Measurements from ENCODE around the gene BCL11A. TPM values are rescaled to one million over a fixed set of nuclear protein-coding genes. Genes with fewer than 3 reads are reported as not detected.

BCL11A gene
- total RNA-seq, 2 donors from 2014 or later = 4.5 to 4.7 TPM

- intact Hi-C loops (cut with DNase I) = no loop called here
- ATAC-seq (no peak), DNase-seq (no peak)
Measured at GRCh38 chr2:60481257-60481656, 72.2 kb downstream of the BCL11A start.

DNA sequence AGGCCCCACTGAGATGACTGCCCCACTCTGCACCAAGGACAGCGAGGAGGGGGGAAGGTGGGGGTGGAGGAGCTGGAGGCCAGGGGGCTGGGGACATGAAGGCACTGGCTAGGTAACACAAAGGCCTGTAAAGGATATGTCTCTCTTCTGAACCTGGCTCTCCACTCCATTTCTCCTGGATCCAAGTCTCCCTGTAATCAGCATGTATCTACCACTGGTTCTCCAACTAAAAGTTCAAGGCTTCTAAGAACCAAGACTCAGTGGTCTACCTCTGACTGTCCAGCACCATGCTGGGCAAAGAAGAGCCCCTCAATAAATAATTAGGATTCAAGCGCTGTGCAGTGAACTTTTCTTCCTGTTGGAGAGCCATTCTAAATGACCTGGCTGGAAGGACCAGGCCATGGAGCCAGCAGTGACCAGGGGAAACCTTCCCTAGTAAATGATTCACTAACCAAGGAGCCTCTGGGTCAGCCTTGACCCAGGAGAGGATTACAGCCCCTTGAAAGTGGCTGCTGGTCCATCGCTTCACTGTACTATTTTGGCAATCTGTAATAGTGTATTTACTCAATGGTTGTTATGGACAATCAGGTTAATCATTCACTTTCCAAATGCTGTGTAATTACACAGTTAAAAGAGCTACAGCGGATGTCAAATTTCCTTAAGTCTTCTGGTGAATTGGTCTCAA is 73.2 kb downstream of the BCL11A start:
- DNase-seq = no peak
- intact Hi-C loops (cut with DNase I) = no loop called here
- ATAC-seq = no peak

GRCh38 chr2:60479226-60480088 is 74.0 kb downstream of the BCL11A start:
- ATAC-seq (no peak), DNase-seq (no peak)
- intact Hi-C loops (cut with DNase I) = no loop called here

DNA sequence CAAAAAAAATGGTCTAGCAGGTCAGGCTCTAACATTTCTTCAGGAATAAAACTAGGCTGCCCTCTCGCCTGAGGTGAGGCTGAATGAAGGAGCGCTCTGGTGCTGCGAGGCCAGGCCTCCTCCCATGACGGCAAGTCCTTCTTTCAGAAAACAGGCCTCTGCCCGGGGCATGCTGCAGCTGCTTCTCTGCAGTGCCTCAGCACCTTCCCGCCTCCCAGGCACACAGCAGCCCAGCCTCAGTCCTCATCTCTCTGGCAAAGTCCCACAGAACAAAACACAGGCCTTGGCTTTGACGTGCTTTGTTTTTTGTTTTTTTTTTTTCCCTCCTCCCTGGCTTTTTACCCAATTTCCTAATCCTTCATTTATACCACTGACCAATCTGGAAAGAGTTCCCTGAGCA is 74.8 kb downstream of the BCL11A start:
- ATAC-seq (no peak), DNase-seq (no peak)
- intact Hi-C loops (cut with DNase I) = no loop called here

- intact Hi-C loops (cut with DNase I) = no loop called here
- no peak for DNase-seq
- ATAC-seq = no peak
Measured at GRCh38 chr2:60476206-60476954, 77.1 kb downstream of the BCL11A start.

GRCh38 chr2:60475123-60475830 is 78.2 kb downstream of the BCL11A start:
- intact Hi-C loops (cut with DNase I) = no loop called here
- no peak for DNase-seq
- ATAC-seq = no peak

GRCh38 chr2:60474301-60474700 is 79.2 kb downstream of the BCL11A start:
- ATAC-seq (no peak), DNase-seq (no peak)
- intact Hi-C loops (cut with DNase I) = no loop called here

DNA sequence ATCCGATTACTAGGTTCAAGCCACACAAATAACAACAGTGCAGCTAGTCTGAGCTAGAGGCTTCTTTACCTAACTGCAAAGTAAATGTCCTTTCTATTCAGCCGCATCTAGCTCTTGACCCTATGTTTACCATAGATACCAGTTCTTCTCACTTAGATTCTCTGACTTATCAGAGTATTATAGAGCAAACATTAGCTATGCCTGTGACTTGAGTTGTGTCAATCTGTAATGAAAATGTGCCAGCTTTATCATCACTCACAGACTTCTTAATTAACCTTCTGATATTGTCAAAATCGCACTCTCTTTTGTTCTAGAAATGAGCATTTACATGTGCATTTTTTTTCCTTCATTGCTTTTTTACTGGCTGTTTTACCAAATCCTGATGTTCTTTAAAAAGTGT is 79.9 kb downstream of the BCL11A start:
- intact Hi-C loops (cut with DNase I) = no loop called here
- no peak for DNase-seq
- no peak for ATAC-seq

DNA sequence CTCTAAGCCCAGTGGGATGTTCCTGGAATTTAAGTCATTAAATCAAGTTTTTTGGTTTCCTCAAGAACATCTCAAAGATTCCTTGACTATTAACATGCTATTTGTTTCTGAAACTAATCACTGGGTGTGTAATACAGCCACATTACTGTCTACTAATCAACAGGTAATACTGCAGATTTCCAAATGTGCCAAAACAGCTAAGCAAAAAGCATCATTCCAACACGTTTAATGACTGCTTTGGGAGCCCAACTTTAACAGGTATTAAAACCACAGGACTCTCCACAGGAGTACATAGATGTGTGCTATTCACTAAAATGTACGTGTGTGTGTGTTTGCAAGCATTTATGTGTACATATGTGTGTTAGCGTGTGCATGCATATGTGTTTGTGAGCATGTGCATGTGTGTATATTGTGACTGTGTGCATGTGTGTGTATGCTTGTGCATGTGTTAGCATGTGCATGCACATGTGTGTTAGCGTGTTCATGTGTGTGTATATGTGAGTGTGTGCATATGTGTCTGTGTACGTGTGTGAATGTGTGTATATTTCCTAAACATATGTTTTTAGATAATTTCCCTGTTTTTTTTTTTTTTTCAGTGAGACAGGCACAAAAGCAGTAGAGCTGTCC is 80.7 kb downstream of the BCL11A start:
- ATAC-seq = no peak
- DNase-seq = no peak
- intact Hi-C loops (cut with DNase I) = no loop called here

DNA sequence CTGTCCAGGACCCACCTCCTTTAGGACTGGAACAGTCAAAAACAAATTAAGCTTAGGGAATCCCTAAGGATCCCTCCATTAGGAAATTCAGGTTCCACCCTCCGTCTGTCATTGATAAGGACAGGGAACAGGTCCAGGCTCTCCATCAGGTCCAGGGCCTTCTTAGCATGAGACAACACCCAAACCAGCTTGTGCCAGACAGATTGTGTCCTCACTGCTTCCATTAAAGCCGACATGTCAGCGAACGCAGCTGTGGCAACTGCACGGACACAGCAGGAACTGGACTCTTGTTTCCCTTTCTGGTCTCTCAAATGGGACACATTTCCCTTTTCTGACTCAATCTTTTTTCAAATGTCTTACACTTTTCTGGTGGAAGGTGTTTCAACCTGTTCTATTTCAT is 81.4 kb downstream of the BCL11A start:
- peak in 1 of 2 donors; percentile 35 for ATAC-seq
- no peak for DNase-seq
- intact Hi-C loops (cut with DNase I) = no loop called here

GRCh38 chr2:60470340-60470739 is 83.1 kb downstream of the BCL11A start:
- intact Hi-C loops (cut with DNase I) = no loop called here
- ATAC-seq (no peak), DNase-seq (no peak)

GRCh38 chr2:60469536-60470317 is 83.7 kb downstream of the BCL11A start:
- DNase-seq = no peak
- no peak for ATAC-seq
- intact Hi-C loops (cut with DNase I) = no loop called here

DNA sequence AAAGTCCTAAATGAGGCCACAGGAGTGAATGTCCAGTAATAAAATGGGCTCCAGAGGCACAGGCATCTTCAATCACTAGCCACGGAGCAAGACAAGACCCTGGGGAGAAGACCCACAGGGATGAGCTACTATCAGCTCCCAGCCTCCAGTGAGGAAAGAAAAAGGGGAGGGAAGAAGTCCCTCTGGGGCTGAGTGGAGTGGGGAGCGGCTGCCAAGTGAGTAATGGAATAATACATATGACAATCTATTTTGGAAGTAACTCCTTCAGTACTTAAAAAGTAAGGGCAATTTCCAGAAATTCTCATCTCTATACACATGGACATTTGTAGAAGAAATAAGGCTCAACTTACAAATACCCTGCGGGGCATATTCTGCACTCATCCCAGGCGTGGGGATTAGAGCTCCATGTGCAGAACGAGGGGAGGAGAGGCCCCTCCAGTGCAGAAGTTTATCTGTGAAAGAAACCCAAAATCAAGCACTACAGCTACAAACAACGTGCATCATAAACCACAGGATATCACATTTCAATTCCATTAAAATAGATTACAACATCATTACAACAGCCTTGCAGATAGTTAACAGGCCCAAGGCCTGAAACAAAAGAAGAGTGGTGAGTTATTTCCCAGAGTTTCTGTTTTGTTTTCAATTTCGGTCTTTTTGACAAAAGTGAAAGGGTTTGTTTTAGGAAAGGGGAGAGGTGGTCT is 84.9 kb downstream of the BCL11A start:
- DNase-seq (no peak), ATAC-seq (no peak)
- intact Hi-C loops (cut with DNase I) = no loop called here

DNA sequence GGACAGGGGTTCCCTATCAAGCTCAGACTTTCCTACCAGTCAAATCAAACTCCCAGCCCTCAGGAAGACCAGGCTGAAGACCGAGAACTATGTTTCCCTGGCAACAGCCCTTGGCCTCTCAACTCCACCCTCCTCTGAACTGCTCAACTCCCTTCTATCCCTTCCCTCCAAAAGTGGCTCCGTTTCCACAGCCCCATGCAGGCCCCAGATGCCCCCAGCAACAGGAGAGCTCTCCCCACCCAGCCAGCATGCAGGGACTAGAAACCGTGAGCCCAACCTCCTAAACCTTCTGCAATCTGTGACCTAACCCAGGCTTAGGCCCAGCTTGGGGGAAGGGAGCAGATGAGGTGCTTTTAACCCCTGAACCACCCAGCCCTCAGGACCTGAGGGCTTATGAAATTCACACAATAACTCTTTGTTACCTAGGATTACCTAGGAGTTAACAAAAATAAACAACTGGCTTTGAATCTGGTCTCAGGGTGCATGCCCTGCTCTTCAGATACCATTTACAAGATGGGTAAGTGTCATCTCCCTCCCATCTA is 87.2 kb downstream of the BCL11A start:
- ATAC-seq = no peak
- DNase-seq = no peak
- intact Hi-C loops (cut with DNase I) = no loop called here

- ATAC-seq = no peak
- intact Hi-C loops (cut with DNase I) = no loop called here
- DNase-seq = no peak
Measured at GRCh38 chr2:60465736-60466135, 87.7 kb downstream of the BCL11A start.

- peak; percentile 49 for DNase-seq
- intact Hi-C loops (cut with DNase I) = no loop called here
- ATAC-seq = peak in 1 of 2 donors; percentile 70
Measured at GRCh38 chr2:60463249-60463648, 90.2 kb downstream of the BCL11A start.

DNA sequence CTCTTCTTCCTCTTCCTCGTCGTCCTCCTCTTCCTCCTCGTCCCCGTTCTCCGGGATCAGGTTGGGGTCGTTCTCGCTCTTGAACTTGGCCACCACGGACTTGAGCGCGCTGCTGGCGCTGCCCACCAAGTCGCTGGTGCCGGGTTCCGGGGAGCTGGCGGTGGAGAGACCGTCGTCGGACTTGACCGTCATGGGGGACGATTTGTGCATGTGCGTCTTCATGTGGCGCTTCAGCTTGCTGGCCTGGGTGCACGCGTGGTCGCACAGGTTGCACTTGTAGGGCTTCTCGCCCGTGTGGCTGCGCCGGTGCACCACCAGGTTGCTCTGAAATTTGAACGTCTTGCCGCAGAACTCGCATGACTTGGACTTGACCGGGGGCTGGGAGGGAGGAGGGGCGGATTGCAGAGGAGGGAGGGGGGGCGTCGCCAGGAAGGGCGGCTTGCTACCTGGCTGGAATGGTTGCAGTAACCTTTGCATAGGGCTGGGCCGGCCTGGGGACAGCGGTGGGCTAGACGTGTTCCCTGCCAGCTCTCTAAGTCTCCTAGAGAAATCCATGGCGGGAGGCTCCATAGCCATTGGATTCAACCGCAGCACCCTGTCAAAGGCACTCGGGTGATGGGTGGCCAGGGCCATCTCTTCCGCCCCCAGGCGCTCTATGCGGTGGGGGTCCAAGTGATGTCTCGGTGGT is 91.9 kb downstream of the BCL11A start:
- ATAC-seq = no peak

More for the DNA sequence above, 91.9 kb downstream of the BCL11A start:
- intact Hi-C loops (cut with DNase I) = no loop called here
- DNase-seq = no peak
